HG02943 (cell line): ENCODE measurements around the gene TGM2.
"Not testable (repeated sequence)": the region's sequence is repeated elsewhere in the genome, so short reads cannot be mapped to it uniquely, and the experiment has no call there.

Experiments used
- ATAC-seq: cut with Tn5 transposase; IDR thresholded peaks from one replicate; pipeline ENCODE4 v1.9.1; 2021; ENCODE audit warnings: mild to moderate bottlenecking, low read depth, moderate library complexity; ENCODE audit not compliant: unreplicated experiment

The TGM2 gene

DNA sequence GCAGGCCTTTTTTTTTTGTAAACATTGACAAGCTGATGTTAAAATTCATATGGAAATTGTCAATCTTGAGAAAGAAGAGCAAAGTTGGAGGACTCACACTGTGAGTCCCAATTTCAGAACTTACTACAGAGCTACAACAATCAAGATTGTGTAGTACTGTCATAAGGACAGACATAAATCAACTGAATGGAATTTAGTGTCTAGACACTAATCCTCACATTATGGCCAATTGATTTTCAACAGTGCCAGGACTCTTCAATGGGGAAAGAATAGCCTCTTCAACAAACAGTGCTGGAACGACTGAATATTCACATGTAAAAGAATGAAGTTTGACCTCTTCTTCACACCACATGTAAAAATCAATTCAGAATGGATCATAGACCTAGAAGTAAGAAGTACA, 60.8 kb downstream of the TGM2 start:
- ATAC-seq = no peak

GRCh38 chr20:38102206-38102605, 62.9 kb downstream of the TGM2 start:
- not testable (repeated sequence) for ATAC-seq

- ATAC-seq = no peak
Measured at GRCh38 chr20:38098952-38099351, 66.1 kb downstream of the TGM2 start.

GRCh38 chr20:38095017-38095686, 69.9 kb downstream of the TGM2 start:
- ATAC-seq = no peak

- ATAC-seq = no peak
Measured at GRCh38 chr20:38094373-38094891, 70.6 kb downstream of the TGM2 start.

DNA sequence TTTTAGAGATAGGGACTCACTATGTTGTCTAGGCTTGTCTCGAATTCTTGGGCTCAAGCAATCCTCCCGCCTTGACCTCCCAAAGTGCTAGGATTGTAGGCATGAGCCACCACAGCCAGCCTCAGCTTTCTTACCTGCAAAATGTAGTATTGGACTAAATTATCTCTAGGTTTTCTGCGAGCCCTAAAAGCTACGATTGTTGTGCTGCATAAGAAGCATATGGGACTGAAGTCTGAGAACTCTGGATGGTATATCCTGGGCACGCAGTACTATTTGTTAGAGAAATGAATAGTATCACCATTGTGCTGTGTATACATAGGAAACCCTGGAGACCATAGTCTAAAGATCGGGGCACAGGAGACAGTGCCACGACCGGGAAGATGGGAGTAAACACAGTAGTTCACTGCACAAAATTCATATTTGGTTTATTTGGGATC, 71.4 kb downstream of the TGM2 start:
- no peak for ATAC-seq

DNA sequence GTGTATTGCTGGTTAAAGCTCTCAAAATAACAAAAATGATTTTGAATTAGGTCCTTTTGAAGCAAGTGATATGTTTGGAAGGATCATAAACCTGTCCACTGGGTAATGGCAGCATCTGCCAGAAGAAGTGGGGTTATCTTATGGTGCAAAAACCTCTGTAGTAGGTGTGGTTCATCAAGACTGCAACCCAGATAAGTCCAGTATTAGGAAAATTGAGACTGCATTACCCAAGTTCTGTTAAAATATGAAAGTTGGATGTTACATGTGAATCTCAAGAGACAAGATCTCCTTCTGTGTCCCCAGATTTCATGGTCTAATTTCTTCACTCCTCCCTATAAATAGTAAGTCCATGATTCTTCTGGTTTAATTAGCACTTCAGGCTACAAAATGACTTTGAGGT, 72.2 kb downstream of the TGM2 start:
- no peak for ATAC-seq

GRCh38 chr20:38092260-38092857, 72.7 kb downstream of the TGM2 start:
- ATAC-seq = no peak

- no peak for ATAC-seq
Measured at GRCh38 chr20:38091441-38092216, 73.4 kb downstream of the TGM2 start.

GRCh38 chr20:38090061-38090460, 75.0 kb downstream of the TGM2 start:
- ATAC-seq = no peak

GRCh38 chr20:38089500-38089899, 75.6 kb downstream of the TGM2 start:
- ATAC-seq = no peak

GRCh38 chr20:38085026-38085425, 80.0 kb downstream of the TGM2 start:
- no peak for ATAC-seq

DNA sequence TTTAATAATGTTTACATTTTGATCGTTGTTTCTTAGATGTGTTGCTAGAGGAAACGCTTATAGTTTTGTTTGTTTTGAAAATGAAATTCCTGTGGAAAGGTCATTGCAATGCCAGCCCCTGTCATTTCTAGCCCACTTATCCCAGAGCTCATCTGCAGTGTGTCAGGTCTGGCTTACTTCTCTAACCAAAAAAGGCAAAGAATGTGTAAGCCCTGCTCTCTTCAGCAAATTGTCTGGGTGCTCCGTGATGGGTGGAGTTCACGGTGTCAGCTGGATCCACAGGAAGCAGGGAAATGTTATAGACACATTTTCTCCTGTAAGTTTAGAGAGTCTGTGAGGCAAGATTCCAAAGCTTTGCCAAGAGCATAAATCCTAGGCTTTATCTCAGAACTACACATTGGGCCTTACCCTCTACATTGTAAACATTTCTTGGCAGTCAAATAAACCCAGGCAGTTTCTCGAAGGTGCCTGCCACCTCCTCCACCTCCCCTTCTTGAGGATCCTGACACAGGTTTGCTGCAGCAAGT, 80.6 kb downstream of the TGM2 start:
- no peak for ATAC-seq

DNA sequence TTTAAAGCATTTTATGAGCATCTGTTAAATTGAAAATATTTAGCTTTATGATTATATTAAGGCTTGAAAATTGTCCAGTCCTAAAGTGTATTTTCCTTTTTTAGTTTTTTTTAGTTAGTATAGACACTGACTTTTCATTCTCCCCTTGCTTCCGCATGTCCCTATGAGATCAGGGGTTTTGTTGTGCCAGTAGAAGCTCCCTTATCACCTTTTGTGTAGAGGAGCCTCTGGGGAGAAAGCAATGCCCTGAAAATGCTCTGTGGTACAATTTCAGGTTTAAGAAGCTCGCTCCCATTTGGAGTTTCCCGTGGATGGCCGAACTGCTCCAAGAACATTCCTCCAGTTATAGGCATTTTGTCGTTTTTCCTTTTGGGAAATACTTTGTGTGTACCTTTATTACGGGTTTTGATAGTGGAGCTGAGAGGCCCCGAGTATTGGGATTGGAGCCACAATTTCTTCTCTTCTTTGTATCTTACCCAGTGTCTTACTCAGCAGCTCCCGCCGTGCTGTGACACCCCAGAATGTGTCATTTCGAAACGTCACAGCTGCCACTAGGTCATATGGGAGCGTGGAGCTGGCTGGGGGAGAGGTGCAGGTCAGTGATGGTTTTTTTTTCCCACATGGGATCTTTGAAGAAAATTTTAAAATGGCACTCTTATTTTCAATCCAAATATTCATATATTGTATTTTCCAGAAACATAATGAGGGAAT, 81.6 kb downstream of the TGM2 start:
- ATAC-seq = no peak

- ATAC-seq = no peak
Measured at GRCh38 chr20:38082894-38083293, 82.2 kb downstream of the TGM2 start.

GRCh38 chr20:38081575-38081974, 83.5 kb downstream of the TGM2 start:
- ATAC-seq = no peak

DNA sequence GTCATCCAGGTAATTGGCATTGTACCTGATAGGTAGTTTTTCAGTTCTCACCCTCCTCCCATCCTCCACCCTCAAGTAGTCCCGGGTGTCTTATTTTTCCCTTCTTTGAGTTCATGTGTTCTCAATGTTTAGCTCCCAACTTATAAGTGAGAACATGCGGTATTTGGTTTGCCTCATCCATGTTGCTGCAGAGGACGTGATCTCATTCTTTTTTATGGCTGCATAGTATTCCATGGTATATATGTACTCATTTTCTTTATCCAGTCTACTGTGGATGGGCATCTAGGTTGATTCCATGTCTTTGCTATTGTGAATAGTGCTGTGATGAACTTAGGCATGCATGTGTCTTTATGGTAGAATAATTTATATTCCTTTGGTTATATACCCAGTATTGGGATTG, 85.7 kb downstream of the TGM2 start:
- no peak for ATAC-seq

- ATAC-seq = no peak
Measured at GRCh38 chr20:38078084-38078483, 87.0 kb downstream of the TGM2 start.
